GM23338 (cell line): ENCODE data around the gene RUNDC3A. TPM values are rescaled to one million over a fixed set of nuclear protein-coding genes. Genes with fewer than 3 reads are reported as not detected.

Experiments
- ATAC-seq: fragments of 200-7000 bp; cut with Tn5 transposase; 3 replicates; pipeline ENCODE4 v1.9.1; 2020
- DNase-seq: peaks from one replicate; pipeline ENCODE4 v3.0.0-alpha.2; 2015; ENCODE audit warnings: low spot score
- H2AFZ ChIP-seq: fragments of 200-600 bp; sonication (generic); 2 replicates; pipeline ENCODE4 v1.8.0; 2016; ENCODE audit warnings: antibody characterized with exemption, mild to moderate bottlenecking, moderate library complexity
- H3F3A ChIP-seq: fragments of 200-600 bp; sonication (generic); replicated peaks from 2 replicates; pipeline ENCODE4 v1.8.0; 2017; ENCODE audit warnings: antibody characterized with exemption, mixed run types, low read depth
- H3K27ac ChIP-seq: fragments of 200-600 bp; sonication (generic); 2 replicates; pipeline ENCODE4 v1.6.1; 2016; ENCODE audit warnings: low read depth
- H3K27me3 ChIP-seq: fragments of 200-600 bp; sonication (generic); 2 replicates; pipeline ENCODE4 v1.8.0; 2016; ENCODE audit warnings: mild to moderate bottlenecking, mixed run types, moderate library complexity; ENCODE audit not compliant: insufficient read depth
- H3K36me3 ChIP-seq: fragments of 200-600 bp; sonication (generic); 2 replicates; pipeline ENCODE4 v1.8.0; 2016; ENCODE audit warnings: mild to moderate bottlenecking; ENCODE audit not compliant: insufficient read depth
- H3K4me1 ChIP-seq: fragments of 200-600 bp; sonication (generic); 2 replicates; pipeline ENCODE4 v1.8.0; 2016; ENCODE audit warnings: mild to moderate bottlenecking, moderate library complexity; ENCODE audit not compliant: insufficient read depth
- H3K4me2 ChIP-seq: fragments of 200-600 bp; sonication (generic); 2 replicates; pipeline ENCODE4 v1.7.1; 2017; ENCODE audit warnings: mixed run types
- H3K4me3 ChIP-seq: fragments of 200-600 bp; sonication (generic); 2 replicates; pipeline ENCODE4 v1.6.1; 2016; ENCODE audit warnings: mixed run types
- H3K79me2 ChIP-seq: fragments of 200-600 bp; sonication (generic); replicated peaks from 2 replicates; pipeline ENCODE4 v1.8.0; 2017; ENCODE audit warnings: mild to moderate bottlenecking; ENCODE audit not compliant: insufficient read depth
- H3K9me2 ChIP-seq: fragments of 200-600 bp; sonication (generic); 2 replicates; pipeline ENCODE4 v1.8.0; 2017; ENCODE audit not compliant: insufficient read depth
- H4K20me1 ChIP-seq: fragments of 200-600 bp; sonication (generic); replicated peaks from 2 replicates; pipeline ENCODE4 v1.8.0; 2017; ENCODE audit warnings: mild to moderate bottlenecking; ENCODE audit not compliant: insufficient read depth
- H3K27ac Mint-ChIP-seq: 2 replicates; pipeline ENCODE4 v1.8.0; 2020; ENCODE audit warnings: inconsistent platforms, mild to moderate bottlenecking, moderate library complexity, mixed read lengths
- H3K27me3 Mint-ChIP-seq: 3 replicates; pipeline ENCODE4 v1.8.0; 2022; ENCODE audit warnings: low read depth, mild to moderate bottlenecking, moderate library complexity, mixed read lengths, inconsistent platforms; ENCODE audit not compliant: insufficient read depth, poor library complexity
- H3K36me3 Mint-ChIP-seq: 3 replicates; pipeline ENCODE4 v1.8.0; 2021; ENCODE audit warnings: low read depth, mild to moderate bottlenecking, inconsistent platforms, moderate library complexity, mixed read lengths
- H3K4me1 Mint-ChIP-seq: 3 replicates; pipeline ENCODE4 v1.8.0; 2020; ENCODE audit warnings: mild to moderate bottlenecking, inconsistent platforms, mixed read lengths
- H3K4me3 Mint-ChIP-seq: 3 replicates; pipeline ENCODE4 v1.8.0; 2021; ENCODE audit warnings: moderate library complexity, mild to moderate bottlenecking, inconsistent platforms, mixed read lengths
- H3K9me3 Mint-ChIP-seq: 3 replicates; pipeline ENCODE4 v1.8.0; 2020; ENCODE audit warnings: moderate library complexity, mild to moderate bottlenecking, inconsistent platforms, mixed read lengths
- CREB1 ChIP-seq: fragments of 250-450 bp; sonication (Bioruptor Pico); IDR thresholded peaks from 2 replicates; pipeline ENCODE4 v1.5.0; 2020; ENCODE audit warnings: low read depth, mild to moderate bottlenecking, moderate library complexity
- EZH2 ChIP-seq: fragments of 200-600 bp; sonication (generic); IDR thresholded peaks from one replicate; pipeline ENCODE4 v1.8.0; 2017; ENCODE audit warnings: antibody characterized with exemption, mild to moderate bottlenecking, low read depth; ENCODE audit not compliant: unreplicated experiment
- EZH2phosphoT487 ChIP-seq: fragments of 200-600 bp; sonication (generic); IDR thresholded peaks from one replicate; pipeline ENCODE4 v1.8.1; 2018; ENCODE audit warnings: antibody characterized with exemption; ENCODE audit not compliant: unreplicated experiment
- JUNB ChIP-seq: IDR thresholded peaks from one replicate; pipeline ENCODE4 v1.6.1; 2016; ENCODE audit warnings: antibody characterized with exemption; ENCODE audit not compliant: unreplicated experiment
- POLR2AphosphoS5 ChIP-seq: IDR thresholded peaks from 2 replicates; pipeline ENCODE4 v1.6.1; 2016; ENCODE audit warnings: antibody characterized with exemption, low read depth
- STAT1 ChIP-seq: IDR thresholded peaks from one replicate; pipeline ENCODE4 v1.6.1; 2016; ENCODE audit warnings: antibody characterized with exemption; ENCODE audit not compliant: unreplicated experiment
- ZNF114 ChIP-seq: fragments of 250-450 bp; sonication (Bioruptor Pico); IDR thresholded peaks from 2 replicates; pipeline ENCODE4 v1.5.0; 2020; ENCODE audit warnings: mild to moderate bottlenecking, moderate library complexity
- ZNF331 ChIP-seq: fragments of 250-450 bp; sonication (Bioruptor Pico); IDR thresholded peaks from 2 replicates; pipeline ENCODE4 v1.5.0; 2020; ENCODE audit warnings: low read depth, mild to moderate bottlenecking, moderate library complexity
- polyA plus RNA-seq: library from polyadenylated mRNA; unstranded; fragments of >200 nt; fragmentation: Nextera tagmentation; extraction: Ambion mirVana; gene quantifications from 2 replicates; pipeline ENCODE4 v1.2.1, GENCODE V29; 2016
- total RNA-seq: library from RNA; depleted of rRNA; stranded (reverse); fragments of >200 nt; shearing (Covaris generic); gene quantifications from 2 replicates; pipeline ENCODE4 v1.2.3, GENCODE V29; 2014
- TF ChIP-seq, protein P1 (sequence below), 2 experiments: fragments of 200-600 bp in 1 of 2; sonication (generic) in 1 of 2; conservative IDR thresholded peaks; 2 replicates each; pipeline versions ENCODE4 v1.5.1 to v1.6.1; 2016 to 2017; ENCODE audit warnings: antibody characterized with exemption in 2 of 2, low read depth in 2 of 2, mild to moderate bottlenecking in 2 of 2, moderate library complexity in 1 of 2
- TF ChIP-seq, protein P2 (sequence below): IDR thresholded peaks from 2 replicates; pipeline ENCODE4 v1.6.1; 2016; ENCODE audit warnings: antibody characterized with exemption
- TF ChIP-seq, protein P3 (sequence below): IDR thresholded peaks from one replicate; pipeline ENCODE4 v1.6.1; 2018; ENCODE audit warnings: antibody characterized with exemption; ENCODE audit not compliant: unreplicated experiment
- TF ChIP-seq, protein P4 (sequence below): fragments of 250-450 bp; sonication (Bioruptor Pico); IDR thresholded peaks from 2 replicates; pipeline ENCODE4 v1.5.0; 2020; ENCODE audit warnings: mild to moderate bottlenecking, moderate library complexity

Gene RUNDC3A
- total and polyA plus RNA-seq, 2 experiments from 2014 or later, result 3.7 to 5.5 TPM

DNA sequence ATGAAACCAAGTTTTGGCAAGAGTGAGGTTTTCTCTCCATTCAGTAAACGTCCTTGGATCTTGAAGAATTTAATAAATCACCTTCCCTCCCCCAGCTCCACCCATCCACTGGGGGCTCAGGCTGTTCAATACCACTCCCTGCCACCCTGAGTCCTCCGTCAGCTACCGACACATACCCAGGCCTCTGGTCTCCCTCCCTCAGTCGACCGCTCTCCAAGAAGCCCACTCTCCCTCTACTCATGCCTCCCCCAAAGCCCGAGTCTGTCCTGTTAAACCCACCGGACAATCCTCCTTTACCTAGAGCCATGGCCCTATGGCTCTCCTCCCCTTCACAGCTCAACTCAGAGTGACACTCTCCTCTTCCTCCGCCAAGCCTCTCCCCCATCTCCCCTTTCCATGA is 20.8 kb upstream of the RUNDC3A start (continued):
- TF ChIP-seq ZNF331 (CRISPR knock-in tag), result no peak
- no peak for TF ChIP-seq JUNB
- TF ChIP-seq, protein P1, sequence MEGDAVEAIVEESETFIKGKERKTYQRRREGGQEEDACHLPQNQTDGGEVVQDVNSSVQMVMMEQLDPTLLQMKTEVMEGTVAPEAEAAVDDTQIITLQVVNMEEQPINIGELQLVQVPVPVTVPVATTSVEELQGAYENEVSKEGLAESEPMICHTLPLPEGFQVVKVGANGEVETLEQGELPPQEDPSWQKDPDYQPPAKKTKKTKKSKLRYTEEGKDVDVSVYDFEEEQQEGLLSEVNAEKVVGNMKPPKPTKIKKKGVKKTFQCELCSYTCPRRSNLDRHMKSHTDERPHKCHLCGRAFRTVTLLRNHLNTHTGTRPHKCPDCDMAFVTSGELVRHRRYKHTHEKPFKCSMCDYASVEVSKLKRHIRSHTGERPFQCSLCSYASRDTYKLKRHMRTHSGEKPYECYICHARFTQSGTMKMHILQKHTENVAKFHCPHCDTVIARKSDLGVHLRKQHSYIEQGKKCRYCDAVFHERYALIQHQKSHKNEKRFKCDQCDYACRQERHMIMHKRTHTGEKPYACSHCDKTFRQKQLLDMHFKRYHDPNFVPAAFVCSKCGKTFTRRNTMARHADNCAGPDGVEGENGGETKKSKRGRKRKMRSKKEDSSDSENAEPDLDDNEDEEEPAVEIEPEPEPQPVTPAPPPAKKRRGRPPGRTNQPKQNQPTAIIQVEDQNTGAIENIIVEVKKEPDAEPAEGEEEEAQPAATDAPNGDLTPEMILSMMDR (conservative IDR thresholded peaks at IDR 0.05; ENCODE audit: low read depth in 2 of 2), result no peak
- TF ChIP-seq STAT1, result no peak
- TF ChIP-seq POLR2AphosphoS5, result no peak
- TF ChIP-seq, protein P2, sequence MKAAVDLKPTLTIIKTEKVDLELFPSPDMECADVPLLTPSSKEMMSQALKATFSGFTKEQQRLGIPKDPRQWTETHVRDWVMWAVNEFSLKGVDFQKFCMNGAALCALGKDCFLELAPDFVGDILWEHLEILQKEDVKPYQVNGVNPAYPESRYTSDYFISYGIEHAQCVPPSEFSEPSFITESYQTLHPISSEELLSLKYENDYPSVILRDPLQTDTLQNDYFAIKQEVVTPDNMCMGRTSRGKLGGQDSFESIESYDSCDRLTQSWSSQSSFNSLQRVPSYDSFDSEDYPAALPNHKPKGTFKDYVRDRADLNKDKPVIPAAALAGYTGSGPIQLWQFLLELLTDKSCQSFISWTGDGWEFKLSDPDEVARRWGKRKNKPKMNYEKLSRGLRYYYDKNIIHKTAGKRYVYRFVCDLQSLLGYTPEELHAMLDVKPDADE, result no peak
- no peak for TF ChIP-seq EZH2
- TF ChIP-seq CREB1 (CRISPR knock-in tag), result no peak

DNA sequence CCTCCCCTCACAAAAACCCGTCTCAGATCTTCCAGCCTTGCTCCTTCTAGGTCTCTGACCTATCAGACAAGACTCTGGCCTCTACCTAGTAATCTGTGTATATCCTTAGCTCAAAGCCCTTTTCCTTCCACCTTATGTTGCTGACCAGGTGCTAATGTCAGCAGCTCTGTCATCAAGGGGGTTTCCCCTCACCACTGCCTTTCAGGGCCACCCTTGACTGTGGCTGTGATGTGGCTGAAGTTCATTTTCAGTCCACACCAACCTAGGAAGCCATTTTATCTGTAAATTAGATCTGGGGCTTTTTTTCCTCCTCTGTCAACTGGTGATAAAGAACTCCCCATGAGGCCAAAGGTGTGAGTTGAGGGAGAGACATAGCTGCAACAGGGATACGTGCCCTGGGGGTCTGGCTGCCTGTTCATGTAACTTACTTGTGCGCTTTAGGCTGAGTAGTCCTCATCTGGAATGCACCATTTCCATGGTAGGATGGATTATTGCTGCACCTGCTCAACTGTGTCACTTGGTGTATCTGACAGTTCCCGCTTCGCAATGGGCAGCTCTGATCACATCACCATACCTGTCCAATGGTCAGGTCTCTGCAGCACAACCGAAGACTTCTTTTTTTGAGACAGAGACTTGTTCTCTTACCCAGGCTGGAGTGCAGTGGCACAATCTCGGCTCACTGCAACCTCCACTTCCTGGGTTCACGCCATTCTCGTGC is 14.7 kb upstream of the RUNDC3A start:
- Histone ChIP-seq H3K4me2 (no peak overlapping the region), H3K79me2 (no peaks in the 10 kb centered on the region), H3F3A (no peaks in the 10 kb centered on the region), H4K20me1 (no peaks in the 10 kb centered on the region), H3K9me2 (no peaks in the 10 kb centered on the region), H3K27me3 (no peaks in the 10 kb centered on the region), H2AFZ (no peak overlapping the region), H3K27ac (no peak overlapping the region), H3K36me3 (no peaks in the 10 kb centered on the region), H3K4me3 (no peak overlapping the region), H3K4me1 (no peaks in the 10 kb centered on the region)
- Mint-ChIP-seq H3K27me3 (peaks cover 6% of the 10 kb centered on the region), H3K4me1 (peaks cover 4% of the 10 kb centered on the region; the same call in 2 of the 3 replicates), H3K36me3 (no peaks in the 10 kb centered on the region), H3K4me3 (no peak overlapping the region), H3K9me3 (no peaks in the 10 kb centered on the region), H3K27ac (no peak overlapping the region)
- ATAC-seq, result no peak
- no peak for DNase-seq
- TF ChIP-seq, protein P3, sequence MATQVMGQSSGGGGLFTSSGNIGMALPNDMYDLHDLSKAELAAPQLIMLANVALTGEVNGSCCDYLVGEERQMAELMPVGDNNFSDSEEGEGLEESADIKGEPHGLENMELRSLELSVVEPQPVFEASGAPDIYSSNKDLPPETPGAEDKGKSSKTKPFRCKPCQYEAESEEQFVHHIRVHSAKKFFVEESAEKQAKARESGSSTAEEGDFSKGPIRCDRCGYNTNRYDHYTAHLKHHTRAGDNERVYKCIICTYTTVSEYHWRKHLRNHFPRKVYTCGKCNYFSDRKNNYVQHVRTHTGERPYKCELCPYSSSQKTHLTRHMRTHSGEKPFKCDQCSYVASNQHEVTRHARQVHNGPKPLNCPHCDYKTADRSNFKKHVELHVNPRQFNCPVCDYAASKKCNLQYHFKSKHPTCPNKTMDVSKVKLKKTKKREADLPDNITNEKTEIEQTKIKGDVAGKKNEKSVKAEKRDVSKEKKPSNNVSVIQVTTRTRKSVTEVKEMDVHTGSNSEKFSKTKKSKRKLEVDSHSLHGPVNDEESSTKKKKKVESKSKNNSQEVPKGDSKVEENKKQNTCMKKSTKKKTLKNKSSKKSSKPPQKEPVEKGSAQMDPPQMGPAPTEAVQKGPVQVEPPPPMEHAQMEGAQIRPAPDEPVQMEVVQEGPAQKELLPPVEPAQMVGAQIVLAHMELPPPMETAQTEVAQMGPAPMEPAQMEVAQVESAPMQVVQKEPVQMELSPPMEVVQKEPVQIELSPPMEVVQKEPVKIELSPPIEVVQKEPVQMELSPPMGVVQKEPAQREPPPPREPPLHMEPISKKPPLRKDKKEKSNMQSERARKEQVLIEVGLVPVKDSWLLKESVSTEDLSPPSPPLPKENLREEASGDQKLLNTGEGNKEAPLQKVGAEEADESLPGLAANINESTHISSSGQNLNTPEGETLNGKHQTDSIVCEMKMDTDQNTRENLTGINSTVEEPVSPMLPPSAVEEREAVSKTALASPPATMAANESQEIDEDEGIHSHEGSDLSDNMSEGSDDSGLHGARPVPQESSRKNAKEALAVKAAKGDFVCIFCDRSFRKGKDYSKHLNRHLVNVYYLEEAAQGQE, result no peak
- TF ChIP-seq ZNF331 (CRISPR knock-in tag), result no peak
- TF ChIP-seq STAT1, result no peak
- TF ChIP-seq JUNB, result no peak
- TF ChIP-seq EZH2, result no peak
- no peak for TF ChIP-seq ZNF114 (CRISPR knock-in tag)
- TF ChIP-seq EZH2phosphoT487, result no peak
- TF ChIP-seq, protein P4, sequence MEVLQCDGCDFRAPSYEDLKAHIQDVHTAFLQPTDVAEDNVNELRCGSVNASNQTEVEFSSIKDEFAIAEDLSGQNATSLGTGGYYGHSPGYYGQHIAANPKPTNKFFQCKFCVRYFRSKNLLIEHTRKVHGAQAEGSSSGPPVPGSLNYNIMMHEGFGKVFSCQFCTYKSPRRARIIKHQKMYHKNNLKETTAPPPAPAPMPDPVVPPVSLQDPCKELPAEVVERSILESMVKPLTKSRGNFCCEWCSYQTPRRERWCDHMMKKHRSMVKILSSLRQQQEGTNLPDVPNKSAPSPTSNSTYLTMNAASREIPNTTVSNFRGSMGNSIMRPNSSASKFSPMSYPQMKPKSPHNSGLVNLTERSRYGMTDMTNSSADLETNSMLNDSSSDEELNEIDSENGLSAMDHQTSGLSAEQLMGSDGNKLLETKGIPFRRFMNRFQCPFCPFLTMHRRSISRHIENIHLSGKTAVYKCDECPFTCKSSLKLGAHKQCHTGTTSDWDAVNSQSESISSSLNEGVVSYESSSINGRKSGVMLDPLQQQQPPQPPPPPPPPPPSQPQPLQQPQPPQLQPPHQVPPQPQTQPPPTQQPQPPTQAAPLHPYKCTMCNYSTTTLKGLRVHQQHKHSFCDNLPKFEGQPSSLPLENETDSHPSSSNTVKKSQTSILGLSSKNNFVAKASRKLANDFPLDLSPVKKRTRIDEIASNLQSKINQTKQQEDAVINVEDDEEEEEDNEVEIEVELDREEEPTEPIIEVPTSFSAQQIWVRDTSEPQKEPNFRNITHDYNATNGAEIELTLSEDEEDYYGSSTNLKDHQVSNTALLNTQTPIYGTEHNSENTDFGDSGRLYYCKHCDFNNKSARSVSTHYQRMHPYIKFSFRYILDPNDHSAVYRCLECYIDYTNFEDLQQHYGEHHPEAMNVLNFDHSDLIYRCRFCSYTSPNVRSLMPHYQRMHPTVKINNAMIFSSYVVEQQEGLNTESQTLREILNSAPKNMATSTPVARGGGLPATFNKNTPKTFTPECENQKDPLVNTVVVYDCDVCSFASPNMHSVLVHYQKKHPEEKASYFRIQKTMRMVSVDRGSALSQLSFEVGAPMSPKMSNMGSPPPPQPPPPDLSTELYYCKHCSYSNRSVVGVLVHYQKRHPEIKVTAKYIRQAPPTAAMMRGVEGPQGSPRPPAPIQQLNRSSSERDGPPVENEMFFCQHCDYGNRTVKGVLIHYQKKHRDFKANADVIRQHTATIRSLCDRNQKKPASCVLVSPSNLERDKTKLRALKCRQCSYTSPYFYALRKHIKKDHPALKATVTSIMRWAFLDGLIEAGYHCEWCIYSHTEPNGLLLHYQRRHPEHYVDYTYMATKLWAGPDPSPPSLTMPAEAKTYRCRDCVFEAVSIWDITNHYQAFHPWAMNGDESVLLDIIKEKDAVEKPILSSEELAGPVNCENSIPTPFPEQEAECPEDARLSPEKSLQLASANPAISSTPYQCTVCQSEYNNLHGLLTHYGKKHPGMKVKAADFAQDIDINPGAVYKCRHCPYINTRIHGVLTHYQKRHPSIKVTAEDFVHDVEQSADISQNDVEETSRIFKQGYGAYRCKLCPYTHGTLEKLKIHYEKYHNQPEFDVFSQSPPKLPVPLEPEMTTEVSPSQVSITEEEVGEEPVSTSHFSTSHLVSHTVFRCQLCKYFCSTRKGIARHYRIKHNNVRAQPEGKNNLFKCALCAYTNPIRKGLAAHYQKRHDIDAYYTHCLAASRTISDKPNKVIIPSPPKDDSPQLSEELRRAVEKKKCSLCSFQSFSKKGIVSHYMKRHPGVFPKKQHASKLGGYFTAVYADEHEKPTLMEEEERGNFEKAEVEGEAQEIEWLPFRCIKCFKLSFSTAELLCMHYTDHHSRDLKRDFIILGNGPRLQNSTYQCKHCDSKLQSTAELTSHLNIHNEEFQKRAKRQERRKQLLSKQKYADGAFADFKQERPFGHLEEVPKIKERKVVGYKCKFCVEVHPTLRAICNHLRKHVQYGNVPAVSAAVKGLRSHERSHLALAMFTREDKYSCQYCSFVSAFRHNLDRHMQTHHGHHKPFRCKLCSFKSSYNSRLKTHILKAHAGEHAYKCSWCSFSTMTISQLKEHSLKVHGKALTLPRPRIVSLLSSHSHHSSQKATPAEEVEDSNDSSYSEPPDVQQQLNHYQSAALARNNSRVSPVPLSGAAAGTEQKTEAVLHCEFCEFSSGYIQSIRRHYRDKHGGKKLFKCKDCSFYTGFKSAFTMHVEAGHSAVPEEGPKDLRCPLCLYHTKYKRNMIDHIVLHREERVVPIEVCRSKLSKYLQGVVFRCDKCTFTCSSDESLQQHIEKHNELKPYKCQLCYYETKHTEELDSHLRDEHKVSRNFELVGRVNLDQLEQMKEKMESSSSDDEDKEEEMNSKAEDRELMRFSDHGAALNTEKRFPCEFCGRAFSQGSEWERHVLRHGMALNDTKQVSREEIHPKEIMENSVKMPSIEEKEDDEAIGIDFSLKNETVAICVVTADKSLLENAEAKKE (CRISPR knock-in tag), result no peak
